ENCODE data around the gene MEF2C. TPM values are rescaled to one million over a fixed set of nuclear protein-coding genes. Genes with fewer than 3 reads are reported as not detected.

Gene MEF2C
- total and polyA plus RNA-seq, 8 donors: 3.0 to 48.1 (median 14.6) TPM

DNA sequence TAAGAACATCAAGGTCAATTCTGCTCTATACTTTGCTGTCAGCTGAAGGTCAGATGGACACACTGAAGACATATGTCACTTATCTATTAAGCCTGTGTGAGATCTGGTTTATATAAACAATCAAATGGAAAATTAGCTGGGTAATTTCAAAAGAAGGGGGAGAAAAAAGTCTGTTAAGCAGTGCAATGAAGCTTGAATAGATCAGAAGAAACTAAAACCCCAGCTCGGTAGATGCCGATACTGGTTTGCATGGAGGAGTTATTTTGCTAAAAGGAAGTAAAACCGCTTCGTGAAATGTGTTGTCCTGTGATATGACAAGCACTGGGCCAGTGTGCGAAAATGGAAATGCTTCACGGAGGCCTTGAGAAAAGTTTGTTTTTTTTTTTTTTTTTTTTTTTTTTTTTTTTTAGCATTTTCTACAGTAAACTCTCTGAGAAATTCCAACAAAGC is 148.8 kb downstream of the MEF2C start:
- intact Hi-C loops (cut with DNase I; ENCODE audit: low total_unique reads): loop anchor here (10.0 kb wide), 1 partner anchor 1531 kb away; no protein-coding TSS in a partner anchor

DNA sequence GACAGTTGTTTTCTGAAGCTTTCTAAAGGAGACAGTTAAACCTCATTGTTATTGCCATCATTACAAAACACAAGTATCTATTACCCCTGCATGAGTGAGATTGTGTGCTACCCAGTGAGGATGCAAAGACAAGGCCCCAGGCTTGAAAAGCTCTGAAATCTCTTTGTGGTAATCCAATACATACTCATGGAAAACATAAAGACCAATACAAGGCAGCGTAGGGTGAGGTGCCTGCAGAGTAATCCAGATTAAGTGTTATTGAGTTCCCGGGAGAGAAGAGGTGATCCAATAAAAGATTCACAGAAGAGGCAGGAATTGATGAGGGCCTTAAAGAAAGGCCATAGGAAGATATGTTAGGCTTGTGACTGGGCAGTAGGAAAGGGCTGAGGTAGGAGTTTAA is 150.1 kb downstream of the MEF2C start:
- Histone ChIP-seq H3K36me3 (peaks cover 0 to 10% (median 0%) of the 10 kb centered on the region in 4 donors), H3K9me3 (no peaks in the 10 kb centered on the region), H3K27ac (peak overlapping the region; percentile 26 to 63 (median 45)), H3K4me3 (no peak overlapping the region), H3K27me3 (no peaks in the 10 kb centered on the region), H3K4me1 (peaks cover 0 to 23% (median 3%) of the 10 kb centered on the region in 4 donors)
- no peak for TF ChIP-seq CTCF (IDR thresholded peaks at IDR 0.05)
- TF ChIP-seq POLR2A (IDR thresholded peaks at IDR 0.05): no peak
- no peak for TF ChIP-seq EP300 (IDR thresholded peaks at IDR 0.05)
- TF ChIP-seq POLR2AphosphoS5 (IDR thresholded peaks at IDR 0.05): no peak
- DNase-seq: no peak
- 83 to 90% (median 86%) methylated on average over 2 of the region's 2 CpGs for WGBS, 5 donors
- intact Hi-C loops (cut with DNase I; ENCODE audit: low total_unique reads): loop anchor here (10.0 kb wide), 1 partner anchor 1532 kb away; no protein-coding TSS in a partner anchor

More for the DNA sequence above, 148.8 kb downstream of the MEF2C start:
- peak in 1 of 2 donors; percentile 42 for DNase-seq
- Histone ChIP-seq H3K27me3 (no peaks in the 10 kb centered on the region), H3K36me3 (no peaks in the 10 kb centered on the region), H3K9me3 (no peaks in the 10 kb centered on the region), H3K4me3 (no peak overlapping the region), H3K27ac (peak overlapping the region in 2 of 5 donors; percentile 38 to 63), H3K4me1 (peaks cover 0 to 23% (median 3%) of the 10 kb centered on the region in 4 donors)
- TF ChIP-seq POLR2AphosphoS5 (IDR thresholded peaks at IDR 0.05): no peak
- no peak for TF ChIP-seq CTCF (IDR thresholded peaks at IDR 0.05)
- TF ChIP-seq EP300 (IDR thresholded peaks at IDR 0.05): no peak
- no peak for TF ChIP-seq POLR2A (IDR thresholded peaks at IDR 0.05)
- WGBS, 5 donors: 43 to 77% (median 64%) methylated on average over 6 of the region's 6 CpGs

- TF ChIP-seq POLR2A (IDR thresholded peaks at IDR 0.05) (no peak), EP300 (IDR thresholded peaks at IDR 0.05) (no peak), CTCF (IDR thresholded peaks at IDR 0.05) (no peak), POLR2AphosphoS5 (IDR thresholded peaks at IDR 0.05) (no peak)
- WGBS, 5 donors: 66 to 83% (median 73%) methylated on average over 5 of the region's 5 CpGs
- Histone ChIP-seq H3K27ac (peak overlapping the region in 4 of 5 donors; percentile 26 to 63 (median 48)), H3K4me1 (peaks cover 0 to 23% (median 3%) of the 10 kb centered on the region in 4 donors), H3K4me3 (no peak overlapping the region), H3K27me3 (no peaks in the 10 kb centered on the region), H3K9me3 (no peaks in the 10 kb centered on the region), H3K36me3 (peaks cover 0 to 10% (median 0%) of the 10 kb centered on the region in 4 donors)
- intact Hi-C loops (cut with DNase I; ENCODE audit: low total_unique reads): loop anchor here (10.0 kb wide), 1 partner anchor 1533 kb away; no protein-coding TSS in a partner anchor
- DNase-seq: peak in 1 of 2 donors; percentile 32
Observed at GRCh38 chr5:88732181-88732633, 150.8 kb downstream of the MEF2C start.

DNA sequence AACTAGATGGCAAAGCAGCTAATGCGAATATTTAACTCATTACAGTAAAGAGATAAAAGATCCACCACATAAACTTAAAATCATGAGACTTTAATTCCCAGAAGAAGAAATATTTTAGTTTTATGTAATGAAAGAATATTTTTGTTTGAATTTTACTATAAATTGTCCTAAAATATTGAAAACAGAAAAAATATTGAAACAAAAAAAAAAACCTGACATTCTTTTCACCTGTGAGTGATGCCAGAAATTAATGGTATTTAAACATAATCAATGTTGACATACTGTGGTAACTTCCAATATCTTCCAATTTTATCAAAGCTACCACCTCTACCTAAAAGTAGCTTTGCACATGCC is 153.2 kb downstream of the MEF2C start:
- DNase-seq: no peak
- TF ChIP-seq POLR2AphosphoS5 (IDR thresholded peaks at IDR 0.05): no peak
- no peak for TF ChIP-seq EP300 (IDR thresholded peaks at IDR 0.05)
- no peak for TF ChIP-seq CTCF (IDR thresholded peaks at IDR 0.05)
- TF ChIP-seq POLR2A (IDR thresholded peaks at IDR 0.05): no peak
- Histone ChIP-seq H3K9me3 (no peaks in the 10 kb centered on the region), H3K4me1 (peaks cover 0 to 23% (median 3%) of the 10 kb centered on the region in 4 donors), H3K4me3 (no peak overlapping the region), H3K27ac (peak overlapping the region in 1 of 5 donors; percentile 30), H3K27me3 (no peaks in the 10 kb centered on the region), H3K36me3 (peaks cover 0 to 10% (median 5%) of the 10 kb centered on the region in 4 donors)
- 2 to 12% (median 6%) methylated on average over 1 of the region's 1 CpG for WGBS, 5 donors
- intact Hi-C loops (cut with DNase I; ENCODE audit: low total_unique reads): loop anchor here (10.0 kb wide), 1 partner anchor 1535 kb away; no protein-coding TSS in a partner anchor

Data from stomach (tissue), 9 donors.